ENCODE data around the gene POLG. TPM values are rescaled to one million over a fixed set of nuclear protein-coding genes. Genes with fewer than 3 reads are reported as not detected.

The POLG gene
- total and polyA plus RNA-seq, 7 experiments from 2014 or later, result 24.0 to 136 (median 128) TPM

DNA sequence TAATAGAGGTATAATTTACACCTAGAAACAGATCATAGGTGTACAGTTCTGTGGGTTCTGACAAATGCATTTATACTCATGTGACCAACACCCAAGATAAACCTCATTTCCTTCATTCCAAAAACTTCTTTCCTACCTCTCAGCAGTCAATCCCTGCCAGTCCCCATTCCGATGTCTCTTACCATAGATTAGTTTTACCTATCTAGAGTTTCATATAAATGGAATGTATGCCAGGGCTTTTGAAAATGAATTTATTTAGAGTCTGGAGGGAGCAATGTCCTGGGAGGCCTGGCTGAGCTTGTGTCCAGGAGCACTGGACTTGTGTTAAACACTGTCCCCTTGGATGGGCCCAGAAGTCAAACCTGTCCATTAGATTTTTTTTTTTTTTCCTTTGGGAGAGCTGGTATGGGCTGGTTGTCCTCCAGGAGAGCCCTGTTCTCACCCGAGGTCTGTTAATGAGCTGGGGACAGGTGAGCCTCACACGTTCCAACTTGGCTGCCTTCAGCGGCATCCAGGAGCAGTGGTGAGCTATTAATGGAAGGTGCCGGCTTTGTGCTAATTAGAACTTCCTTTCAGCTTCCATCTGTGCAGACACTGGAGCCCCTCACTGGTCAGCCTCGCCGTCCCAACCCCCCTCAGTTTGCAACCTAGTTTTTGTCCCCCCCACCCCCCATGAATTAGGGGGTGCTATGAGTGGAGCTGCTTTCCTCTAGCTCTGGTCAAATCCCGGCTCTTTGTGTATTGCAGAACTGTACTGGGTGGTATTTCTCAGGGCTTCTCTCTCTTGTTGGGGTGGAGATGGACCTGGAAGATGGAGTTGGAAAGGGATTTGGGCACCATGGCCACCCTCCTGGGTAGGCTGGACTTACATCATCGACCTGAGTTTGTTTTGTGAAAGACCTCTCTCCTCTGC is 40.7 kb upstream of the POLG start:
- H3K36me3 Mint-ChIP-seq, result peaks cover 0 to 2% (median 0%) of the 10 kb centered on the region in 5 donors
- ChIA-PET POLR2A (no interaction called here), CTCF (interaction anchor here (0.5 to 2.9 kb wide), 3 partner anchors 16 to 561 kb away, joined by 4 to 14 read pairs (median 4); no protein-coding TSS in a partner anchor)
- H3K27me3 Mint-ChIP-seq, result peaks cover 64 to 89% (median 75%) of the 10 kb centered on the region in 5 donors
- Histone ChIP-seq H3K4me1 (ENCODE audit: control insufficient read depth in 2 of 2, insufficient read depth in 2 of 2, low read length in 2 of 2) (no peaks in the 10 kb centered on the region), H3K27me3 (ENCODE audit: control insufficient read depth in 2 of 2, insufficient read depth in 2 of 2, low read length in 2 of 2) (peaks cover 6 to 12% of the 10 kb centered on the region in 2 donors), H3K4me3 (ENCODE audit: low read length) (no peak overlapping the region), H3K36me3 (ENCODE audit: control insufficient read depth in 2 of 3, insufficient read depth in 3 of 3, low read length in 3 of 3) (no peaks in the 10 kb centered on the region), H3K9me3 (ENCODE audit: control insufficient read depth in 2 of 3, low read length in 3 of 3) (no peaks in the 10 kb centered on the region), H3K27ac (ENCODE audit: low read depth, low read length) (no peak overlapping the region)
- DNase-seq, result no peak
- no peak overlapping the region for H3K4me3 Mint-ChIP-seq
- peaks cover 0 to 1% (median 0%) of the 10 kb centered on the region in 11 donors for H3K9me3 Mint-ChIP-seq
- no peak for ATAC-seq
- no peak overlapping the region for H3K27ac Mint-ChIP-seq
- intact Hi-C loops (cut with micrococcal nuclease), result no loop called here
- peaks cover 0 to 28% (median 8%) of the 10 kb centered on the region in 7 donors for H3K4me1 Mint-ChIP-seq

DNA sequence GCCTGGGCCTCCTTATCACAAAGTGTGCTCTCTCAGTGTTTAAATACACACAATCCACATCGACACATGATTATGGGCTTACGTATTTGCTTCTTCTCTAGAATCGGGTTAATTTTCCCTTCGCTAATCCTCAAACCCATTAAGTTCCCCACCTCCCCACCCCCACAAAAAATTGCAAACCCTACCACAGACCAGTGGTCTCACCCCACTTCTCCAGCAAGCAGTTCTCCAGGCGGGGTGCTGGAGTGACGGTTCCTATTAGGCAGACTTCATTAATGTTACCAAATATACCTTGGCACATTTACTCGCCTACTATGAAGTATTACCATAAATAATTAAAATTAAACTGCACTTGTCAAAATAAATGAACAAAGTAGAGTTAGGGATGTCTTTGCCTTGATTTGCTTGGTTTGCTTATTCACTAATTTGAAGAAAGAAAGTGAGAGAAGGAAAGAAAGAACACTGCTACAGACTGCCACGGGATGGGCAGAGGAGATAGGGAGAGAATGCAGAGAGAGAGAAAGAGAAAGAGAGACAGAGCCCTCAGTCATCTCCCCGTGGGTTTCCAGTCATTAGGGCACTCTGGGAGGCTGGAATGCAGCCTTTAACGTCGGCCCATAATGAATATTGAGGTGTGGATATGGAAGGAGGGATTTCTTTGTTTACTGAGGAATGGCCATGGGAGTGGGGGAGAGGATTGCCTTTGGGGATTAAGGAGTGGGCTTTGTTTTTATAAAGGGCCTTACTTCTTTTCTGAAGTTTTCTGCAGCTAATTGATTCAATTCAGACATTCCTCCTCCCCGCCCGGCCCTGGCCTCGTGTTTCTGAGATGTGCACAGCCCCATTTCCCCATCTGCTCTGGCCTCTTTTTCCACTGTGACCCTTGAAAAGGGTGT is 39.7 kb upstream of the POLG start:
- peaks cover 63 to 89% (median 73%) of the 10 kb centered on the region in 5 donors for H3K27me3 Mint-ChIP-seq
- ChIA-PET POLR2A (no interaction called here), CTCF (interaction anchor here (0.5 to 2.9 kb wide), 3 partner anchors 15 to 562 kb away, joined by 4 to 14 read pairs (median 4); no protein-coding TSS in a partner anchor)
- Histone ChIP-seq H3K27me3 (ENCODE audit: control insufficient read depth in 2 of 2, insufficient read depth in 2 of 2, low read length in 2 of 2) (peaks cover 6 to 9% of the 10 kb centered on the region in 2 donors), H3K27ac (ENCODE audit: low read depth, low read length) (no peak overlapping the region), H3K4me1 (ENCODE audit: control insufficient read depth in 2 of 2, insufficient read depth in 2 of 2, low read length in 2 of 2) (no peaks in the 10 kb centered on the region), H3K4me3 (ENCODE audit: low read length) (no peak overlapping the region), H3K36me3 (ENCODE audit: control insufficient read depth in 2 of 3, insufficient read depth in 3 of 3, low read length in 3 of 3) (no peaks in the 10 kb centered on the region), H3K9me3 (ENCODE audit: control insufficient read depth in 2 of 3, low read length in 3 of 3) (no peaks in the 10 kb centered on the region)
- DNase-seq, result no peak
- no peak for ATAC-seq
- peaks cover 0 to 2% (median 0%) of the 10 kb centered on the region in 5 donors for H3K36me3 Mint-ChIP-seq
- H3K4me1 Mint-ChIP-seq, result peaks cover 0 to 24% (median 11%) of the 10 kb centered on the region in 7 donors
- H3K27ac Mint-ChIP-seq, result no peak overlapping the region
- no peak overlapping the region for H3K4me3 Mint-ChIP-seq
- intact Hi-C loops (cut with micrococcal nuclease), result no loop called here
- H3K9me3 Mint-ChIP-seq, result peaks cover 0 to 1% (median 0%) of the 10 kb centered on the region in 11 donors

DNA sequence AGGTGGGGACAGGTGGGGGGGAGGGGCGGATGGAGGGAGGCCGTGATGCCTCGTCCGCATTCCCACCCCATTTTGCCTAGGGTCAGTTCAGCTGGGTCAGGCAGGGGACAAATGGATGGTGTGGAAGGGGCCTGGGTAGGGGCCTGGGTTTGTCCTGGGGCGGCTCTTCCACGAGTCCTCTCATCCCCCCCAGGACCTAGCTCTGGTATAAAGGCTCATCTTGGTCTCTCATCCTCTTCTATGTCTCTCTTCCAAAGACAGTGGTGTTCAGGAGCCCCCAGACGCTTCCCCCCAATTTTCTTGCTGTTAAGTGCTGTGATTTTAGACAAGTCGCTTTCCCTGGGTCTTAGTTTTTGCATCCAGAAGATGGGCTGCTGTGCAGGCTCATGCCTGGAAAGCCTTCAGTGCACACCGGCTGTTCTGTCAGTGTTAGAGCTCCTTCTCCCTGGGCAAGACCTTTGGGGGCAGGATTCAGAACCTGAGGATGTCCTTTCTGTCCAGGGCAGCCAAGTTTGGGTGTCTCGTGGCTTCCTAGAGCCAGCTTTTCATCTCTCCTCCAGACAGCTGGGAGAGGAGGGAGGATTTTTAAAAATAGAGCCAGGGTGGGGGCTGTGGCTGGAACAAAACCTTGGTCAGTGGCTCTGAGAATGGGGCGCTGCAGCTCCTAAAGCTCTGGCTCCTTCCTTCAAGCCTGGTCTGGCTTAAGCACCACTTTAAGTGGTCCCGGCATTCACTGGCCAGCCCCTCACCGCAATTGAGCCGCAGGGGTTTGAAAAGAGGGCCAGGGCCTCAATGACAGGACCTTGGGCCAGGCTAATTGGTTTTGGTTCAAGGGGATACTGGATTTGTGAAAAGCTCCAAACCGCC is 37.7 kb upstream of the POLG start:
- H3K4me1 ChIP-seq (ENCODE audit: control insufficient read depth in 2 of 2, insufficient read depth in 2 of 2, low read length in 2 of 2), result no peaks in the 10 kb centered on the region
- ChIA-PET CTCF (no interaction called here), POLR2A (no interaction called here)
- no peak overlapping the region for H3K27ac ChIP-seq (ENCODE audit: low read depth, low read length)
- H3K9me3 ChIP-seq (ENCODE audit: control insufficient read depth in 2 of 3, low read length in 3 of 3), result no peaks in the 10 kb centered on the region
- no peak for ATAC-seq
- H3K27me3 ChIP-seq (ENCODE audit: control insufficient read depth in 2 of 2, insufficient read depth in 2 of 2, low read length in 2 of 2), result peaks cover 6 to 7% of the 10 kb centered on the region in 2 donors
- Mint-ChIP-seq H3K4me1 (peaks cover under 1 to 23% (median 10%) of the 10 kb centered on the region in 7 donors), H3K27me3 (peaks cover 67 to 89% (median 71%) of the 10 kb centered on the region in 5 donors), H3K9me3 (peaks cover 0 to 1% (median 0%) of the 10 kb centered on the region in 11 donors), H3K36me3 (peaks cover 0 to 2% (median 0%) of the 10 kb centered on the region in 5 donors), H3K27ac (peak overlapping the region in 1 of 9 donors; percentile 46), H3K4me3 (peak overlapping the region in 4 of 10 donors; percentile 21 to 55 (median 44))
- H3K4me3 ChIP-seq (ENCODE audit: low read length), result no peak overlapping the region
- no peak for DNase-seq
- H3K36me3 ChIP-seq (ENCODE audit: control insufficient read depth in 2 of 3, insufficient read depth in 3 of 3, low read length in 3 of 3), result no peaks in the 10 kb centered on the region
- intact Hi-C loops (cut with micrococcal nuclease), result no loop called here

DNA sequence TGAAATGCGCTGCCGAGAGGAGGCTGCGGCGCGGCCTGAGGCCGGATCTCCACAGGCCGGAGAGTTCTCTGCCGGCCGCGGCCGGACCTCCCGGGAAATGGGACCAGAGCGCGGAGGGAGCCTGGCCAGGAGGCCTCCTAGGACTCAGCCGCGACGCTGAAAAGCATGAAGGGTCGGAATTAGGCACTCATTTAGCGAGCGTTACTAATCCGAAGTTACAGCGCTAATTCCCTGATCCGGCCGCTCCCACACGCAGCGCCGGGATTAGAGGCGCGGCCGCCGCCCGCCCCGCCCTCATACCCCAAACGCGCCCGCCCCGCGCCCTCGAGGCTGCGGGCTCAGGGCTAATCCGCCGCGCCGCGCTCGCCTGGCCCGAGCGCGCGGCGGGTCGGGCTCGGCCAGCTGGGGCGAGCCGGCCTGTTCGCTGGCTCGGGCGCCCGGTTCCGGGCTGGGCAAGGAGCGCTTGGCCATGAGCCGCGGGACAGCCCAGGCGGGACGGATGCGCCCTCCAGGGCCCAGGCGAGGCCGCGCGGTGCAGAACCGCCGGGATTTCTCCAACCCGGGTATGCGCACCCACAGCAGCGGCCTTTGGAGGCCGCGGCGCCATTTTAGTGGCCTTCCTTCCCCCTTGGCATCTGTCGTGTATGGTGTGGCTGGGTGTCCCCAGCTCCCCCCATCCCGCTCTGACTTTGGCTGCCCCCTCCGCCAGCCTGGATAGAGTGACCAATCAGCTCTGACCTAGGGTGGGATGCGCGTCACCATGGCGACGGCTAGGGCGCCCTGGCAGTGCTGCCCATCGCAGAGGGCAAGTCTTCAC is 36.8 kb upstream of the POLG start:
- Histone ChIP-seq H3K27me3 (ENCODE audit: control insufficient read depth in 2 of 2, insufficient read depth in 2 of 2, low read length in 2 of 2) (peaks cover 6% of the 10 kb centered on the region in 2 donors), H3K4me1 (ENCODE audit: control insufficient read depth in 2 of 2, insufficient read depth in 2 of 2, low read length in 2 of 2) (no peaks in the 10 kb centered on the region), H3K4me3 (ENCODE audit: low read length) (no peak overlapping the region), H3K9me3 (ENCODE audit: control insufficient read depth in 2 of 3, low read length in 3 of 3) (no peaks in the 10 kb centered on the region), H3K36me3 (ENCODE audit: control insufficient read depth in 2 of 3, insufficient read depth in 3 of 3, low read length in 3 of 3) (no peaks in the 10 kb centered on the region), H3K27ac (ENCODE audit: low read depth, low read length) (no peak overlapping the region)
- Mint-ChIP-seq H3K9me3 (peaks cover 0 to 1% (median 0%) of the 10 kb centered on the region in 11 donors), H3K4me3 (no peak overlapping the region), H3K4me1 (peaks cover 3 to 24% (median 13%) of the 10 kb centered on the region in 7 donors), H3K27ac (no peak overlapping the region), H3K36me3 (peaks cover 0 to 2% (median 0%) of the 10 kb centered on the region in 5 donors), H3K27me3 (peaks cover 67 to 89% (median 71%) of the 10 kb centered on the region in 5 donors)
- intact Hi-C loops (cut with micrococcal nuclease), result loop anchor here in 1 of 2 donors (2.0 kb wide), 1 partner anchor 37 kb away; no protein-coding TSS in a partner anchor
- POLR2A ChIA-PET, result no interaction called here
- ATAC-seq (no peak), DNase-seq (no peak)
- CTCF ChIA-PET, result no interaction called here

- ChIA-PET CTCF (no interaction called here), POLR2A (no interaction called here)
- peaks cover 6% of the 10 kb centered on the region in 2 donors for H3K27me3 ChIP-seq (ENCODE audit: control insufficient read depth in 2 of 2, insufficient read depth in 2 of 2, low read length in 2 of 2)
- H3K36me3 ChIP-seq (ENCODE audit: control insufficient read depth in 2 of 3, insufficient read depth in 3 of 3, low read length in 3 of 3), result no peaks in the 10 kb centered on the region
- Mint-ChIP-seq H3K9me3 (peaks cover 0 to 1% (median 0%) of the 10 kb centered on the region in 11 donors), H3K36me3 (peaks cover 0 to 2% (median 0%) of the 10 kb centered on the region in 5 donors), H3K4me1 (peaks cover 6 to 27% (median 18%) of the 10 kb centered on the region in 7 donors), H3K27me3 (peaks cover 67 to 89% (median 71%) of the 10 kb centered on the region in 5 donors), H3K4me3 (peak overlapping the region in 1 of 10 donors; percentile 20), H3K27ac (peak overlapping the region in 1 of 9 donors; percentile 38)
- H3K4me3 ChIP-seq (ENCODE audit: low read length), result no peak overlapping the region
- ATAC-seq (no peak), DNase-seq (no peak)
- H3K27ac ChIP-seq (ENCODE audit: low read depth, low read length), result no peak overlapping the region
- intact Hi-C loops (cut with micrococcal nuclease), result loop anchor here in 1 of 2 donors (2.0 kb wide), 1 partner anchor 38 kb away; no protein-coding TSS in a partner anchor
- H3K4me1 ChIP-seq (ENCODE audit: control insufficient read depth in 2 of 2, insufficient read depth in 2 of 2, low read length in 2 of 2), result no peaks in the 10 kb centered on the region
- no peaks in the 10 kb centered on the region for H3K9me3 ChIP-seq (ENCODE audit: control insufficient read depth in 2 of 3, low read length in 3 of 3)
Observed at GRCh38 chr15:89370978-89371227, 36.3 kb upstream of the POLG start.
